ENCODE results near the gene RRM2. TPM values are rescaled to one million over a fixed set of nuclear protein-coding genes. Genes with fewer than 3 reads are reported as not detected.
A peak's percentile ranks its signal among the peaks of the same experiment; 100 is the strongest.

The RRM2 gene
- total RNA-seq, 2 donors from 2014 or later, result 1.9 to 6.1 TPM

GRCh38 chr2:10120877-10121574, 1.5 kb upstream of the RRM2 start:
- Histone ChIP-seq H3K36me3 (no peaks in the 10 kb centered on the region), H3K4me1 (replicated peaks) (peaks cover 11% of the 10 kb centered on the region), H3K27ac (peak overlapping the region; percentile 24 to 50), H3K9me3 (no peaks in the 10 kb centered on the region), H3K27me3 (replicated peaks; ENCODE audit: insufficient read depth) (no peaks in the 10 kb centered on the region), H3K4me3 (peak overlapping the region; percentile 43 to 59)
- whole genome bisulfite sequencing, result 27% methylated on average over 13 of the region's 13 CpGs
- intact Hi-C loops (cut with DNase I), result loop anchor here (5.0 kb wide), 2 partner anchors 181 to 286 kb away; partner anchors contain the start of gene HPCAL1
- no peak for TF ChIP-seq POLR2A (IDR thresholded peaks at IDR 0.05)
- no peak for TF ChIP-seq POLR2AphosphoS5 (IDR thresholded peaks at IDR 0.05)
- no peak for TF ChIP-seq CTCF (IDR thresholded peaks at IDR 0.05)
- DNase-seq (ENCODE audit: low spot score), result no peak

DNA sequence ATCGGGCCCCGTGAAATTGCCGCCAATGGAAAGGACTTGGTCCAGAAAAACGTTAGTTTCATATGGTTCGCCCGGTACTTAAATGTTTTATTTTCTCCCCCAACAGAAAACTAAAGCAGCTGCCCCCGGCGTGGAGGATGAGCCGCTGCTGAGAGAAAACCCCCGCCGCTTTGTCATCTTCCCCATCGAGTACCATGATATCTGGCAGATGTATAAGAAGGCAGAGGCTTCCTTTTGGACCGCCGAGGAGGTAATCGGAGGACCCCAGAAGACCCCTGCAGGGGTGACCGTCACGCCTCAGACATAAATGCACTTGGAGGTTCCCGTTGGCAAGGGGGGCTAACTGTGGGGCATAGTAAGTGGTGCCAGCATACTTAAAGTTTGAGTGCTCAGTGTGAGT, 742 bp downstream of the RRM2 start:
- TF ChIP-seq POLR2A (IDR thresholded peaks at IDR 0.05) (no peak), POLR2AphosphoS5 (IDR thresholded peaks at IDR 0.05) (no peak), CTCF (IDR thresholded peaks at IDR 0.05) (no peak)
- Histone ChIP-seq H3K4me1 (replicated peaks) (peaks cover 11% of the 10 kb centered on the region), H3K27ac (no peak overlapping the region), H3K4me3 (no peak overlapping the region), H3K36me3 (no peaks in the 10 kb centered on the region), H3K27me3 (replicated peaks; ENCODE audit: insufficient read depth) (no peaks in the 10 kb centered on the region), H3K9me3 (no peaks in the 10 kb centered on the region)
- no peak for DNase-seq (ENCODE audit: low spot score)
- 7% methylated on average over 18 of the region's 18 CpGs for WGBS
- intact Hi-C loops (cut with DNase I), result loop anchor here (5.0 kb wide), 2 partner anchors 179 to 284 kb away; partner anchors contain the start of gene HPCAL1

GRCh38 chr2:10124538-10125045, 2.1 kb downstream of the RRM2 start:
- H3K4me3 ChIP-seq, result no peak overlapping the region
- peak; percentile 27 to 75 (median 70) for TF ChIP-seq CTCF (IDR thresholded peaks at IDR 0.05)
- TF ChIP-seq POLR2AphosphoS5 (IDR thresholded peaks at IDR 0.05), result no peak
- H3K27me3 ChIP-seq (replicated peaks; ENCODE audit: insufficient read depth), result no peaks in the 10 kb centered on the region
- no peak overlapping the region for H3K27ac ChIP-seq
- peak; percentile 58 for DNase-seq (ENCODE audit: low spot score)
- H3K36me3 ChIP-seq, result no peaks in the 10 kb centered on the region
- no peaks in the 10 kb centered on the region for H3K9me3 ChIP-seq
- 15% methylated on average over 5 of the region's 5 CpGs for WGBS
- peaks cover 11% of the 10 kb centered on the region for H3K4me1 ChIP-seq (replicated peaks)
- intact Hi-C loops (cut with DNase I), result loop anchor here (2.0 to 5.0 kb wide), 4 partner anchors 178 to 538 kb away; partner anchors contain the start of gene HPCAL1

GRCh38 chr2:10125842-10126631, 3.5 kb downstream of the RRM2 start:
- no peak for TF ChIP-seq POLR2AphosphoS5 (IDR thresholded peaks at IDR 0.05)
- TF ChIP-seq CTCF (IDR thresholded peaks at IDR 0.05), result no peak
- no peak for TF ChIP-seq POLR2A (IDR thresholded peaks at IDR 0.05)
- Histone ChIP-seq H3K36me3 (no peaks in the 10 kb centered on the region), H3K4me3 (no peak overlapping the region), H3K9me3 (no peaks in the 10 kb centered on the region), H3K27me3 (replicated peaks; ENCODE audit: insufficient read depth) (no peaks in the 10 kb centered on the region), H3K27ac (no peak overlapping the region), H3K4me1 (replicated peaks) (peaks cover 11% of the 10 kb centered on the region)
- no peak for DNase-seq (ENCODE audit: low spot score)
- intact Hi-C loops (cut with DNase I), result loop anchor here (2.0 to 5.0 kb wide), 2 partner anchors 309 to 536 kb away; no protein-coding TSS in a partner anchor
- 93% methylated on average over 6 of the region's 6 CpGs for WGBS
